Right lung (tissue), 10 donors: ENCODE measurements around the gene DYDC1. TPM values are rescaled to one million over a fixed set of nuclear protein-coding genes. Genes with fewer than 3 reads are reported as not detected.
"Not testable (repeated sequence)": the region's sequence is repeated elsewhere in the genome, so short reads cannot be mapped to it uniquely, and the experiment has no call there.

ENCODE experiments used
- DNase-seq, 2 donors: peaks; one replicate each; pipeline ENCODE4 v3.0.0-alpha.2; 2013
- long read RNA-seq, 8 donors: transcript quantifications; one replicate each; lab custom pipeline, GENCODE V29; 2026
- polyA plus RNA-seq, 5 donors: library from polyadenylated mRNA; unstranded; fragments of 120-200 nt; gene quantifications; one replicate each; pipeline versions ENCODE4 v1.2.1 to v1.2.3, GENCODE V29; 2013; ENCODE audit warnings: inconsistent platforms in 1 of 5, low replicate concordance in 1 of 5; ENCODE audit not compliant: insufficient read length in 5 of 5, insufficient read depth in 1 of 5

The DYDC1 gene
- polyA plus RNA-seq: 1 to 10 TPM in 2 of 5 donors, under 1 TPM in 3; 0.50 to 1.1 (median 0.58) TPM
- long read RNA-seq, donor 1: 0 reads
- long read RNA-seq, donor 2: 0 reads
- long read RNA-seq, donor 3: 0 reads
- long read RNA-seq, donor 4: 0 reads
- long read RNA-seq, donor 5, partial matches to known transcripts: 0 of 1 reads
- long read RNA-seq, donor 5, other reads (novel, unspliced or antisense): 0 of 1 reads
- long read RNA-seq, donor 6: 0 reads
- long read RNA-seq, donor 7: 0 reads
- long read RNA-seq, donor 8: 0 reads

- DNase-seq: peak; percentile 67 to 70
These were observed at the start of gene DYDC1, which contains the start of gene DYDC2 for GRCh38 chr10:80356563-80356988. Gene DYDC1, minus strand, starts transcription at chr10:80356755. Its CDS starts 4,154 bp downstream, at chr10:80352601. Gene DYDC2, plus strand, starts transcription at chr10:80356781. Its CDS starts 5,663 bp downstream, at chr10:80362444.

- no peak for DNase-seq
These were observed 49.6 kb upstream of the DYDC1 start for GRCh38 chr10:80406204-80406603.

- no peak for DNase-seq
These were observed 49.1 kb upstream of the DYDC1 start for GRCh38 chr10:80405626-80406025.

GRCh38 chr10:80405035-80405434, 48.5 kb upstream of the DYDC1 start:
- DNase-seq: no peak

GRCh38 chr10:80400136-80400804, 43.7 kb upstream of the DYDC1 start:
- DNase-seq: no peak

- no peak for DNase-seq
These were observed 40.5 kb upstream of the DYDC1 start for GRCh38 chr10:80397014-80397413.

GRCh38 chr10:80394358-80394916, 37.9 kb upstream of the DYDC1 start:
- no peak for DNase-seq

- peak in 1 of 2 donors; percentile 52 for DNase-seq
These were observed 35.7 kb upstream of the DYDC1 start for GRCh38 chr10:80392250-80392649.

GRCh38 chr10:80390740-80391139, 34.2 kb upstream of the DYDC1 start:
- DNase-seq: no peak

GRCh38 chr10:80382989-80383388, 26.4 kb upstream of the DYDC1 start:
- peak; percentile 34 to 40 for DNase-seq

GRCh38 chr10:80380185-80380584, 23.6 kb upstream of the DYDC1 start:
- no peak for DNase-seq

GRCh38 chr10:80379701-80380100, 23.1 kb upstream of the DYDC1 start:
- no peak for DNase-seq

GRCh38 chr10:80373502-80373901, 16.9 kb upstream of the DYDC1 start:
- no peak for DNase-seq

GRCh38 chr10:80372675-80373074, 16.1 kb upstream of the DYDC1 start:
- no peak for DNase-seq

- DNase-seq: no peak
These were observed 14.9 kb upstream of the DYDC1 start for GRCh38 chr10:80371467-80371866.

- DNase-seq: no peak
These were observed 9.0 kb upstream of the DYDC1 start for GRCh38 chr10:80365510-80365909.

- DNase-seq: no peak
These were observed 3.1 kb upstream of the DYDC1 start for GRCh38 chr10:80359644-80360043.

- not testable (repeated sequence) for DNase-seq
These were observed 2.4 kb upstream of the DYDC1 start for GRCh38 chr10:80358925-80359324.

- no peak for DNase-seq
These were observed 1.2 kb upstream of the DYDC1 start for GRCh38 chr10:80357851-80358125.

GRCh38 chr10:80356989-80357850, 665 bp upstream of the DYDC1 start:
- DNase-seq: peak in 1 of 2 donors; percentile 20

GRCh38 chr10:80351220-80351619, 5.3 kb downstream of the DYDC1 start:
- DNase-seq: no peak

GRCh38 chr10:80350251-80350650, 6.3 kb downstream of the DYDC1 start:
- no peak for DNase-seq
